T-helper 2 cell treated with Interferon-gamma antibody and Interleukin-4, amounts not matched to agents 5 μg/mL and 100 μg/mL, for 36 hours (primary cell): ENCODE data around the gene ECI1.
A peak's percentile ranks its signal among the peaks of the same experiment; 100 is the strongest.
"Not testable (repeated sequence)": the region's sequence is repeated elsewhere in the genome, so short reads cannot be mapped to it uniquely, and the experiment has no call there.

Experiments used
- DNase-seq: peaks from one replicate; pipeline ENCODE4 v3.0.0; 2021; ENCODE audit warnings: low spot score
- H3K27ac Mint-ChIP-seq: one replicate; pipeline ENCODE4 v1.8.0; 2021; ENCODE audit warnings: mild to moderate bottlenecking, mixed read lengths
- H3K27me3 Mint-ChIP-seq: one replicate; pipeline ENCODE4 v1.8.0; 2021; ENCODE audit warnings: low read depth, mixed read lengths
- H3K36me3 Mint-ChIP-seq: one replicate; pipeline ENCODE4 v1.8.0; 2021; ENCODE audit warnings: low read depth, mixed read lengths
- H3K4me1 Mint-ChIP-seq: one replicate; pipeline ENCODE4 v1.8.0; 2021; ENCODE audit warnings: low read depth, mixed read lengths
- H3K4me3 Mint-ChIP-seq: one replicate; pipeline ENCODE4 v1.8.0; 2022; ENCODE audit warnings: mild to moderate bottlenecking, moderate library complexity, mixed read lengths
- H3K9me3 Mint-ChIP-seq: one replicate; pipeline ENCODE4 v1.8.0; 2021; ENCODE audit warnings: mixed read lengths

ECI1 gene

DNA sequence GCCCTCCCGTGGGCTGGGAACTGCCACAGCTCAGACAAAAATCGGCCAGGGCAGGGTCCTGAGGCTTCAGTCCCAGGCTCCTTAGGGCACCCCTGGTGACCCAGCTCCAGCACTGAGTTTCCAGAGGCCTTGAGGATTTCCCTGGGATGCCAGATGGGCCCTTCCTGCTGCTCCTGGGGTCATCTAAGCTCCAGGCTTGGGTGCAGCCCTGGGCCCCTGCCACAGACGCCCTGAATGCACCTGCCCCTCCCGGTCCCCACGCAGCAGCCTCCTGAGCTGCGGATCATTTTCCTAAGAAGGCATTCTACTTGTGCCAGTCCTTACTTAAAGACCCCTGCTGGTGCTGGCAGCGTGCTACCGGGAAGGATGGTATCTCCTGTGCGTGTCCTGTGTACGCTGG lies 22.5 kb upstream of the ECI1 start:
- Mint-ChIP-seq H3K4me3 (no peak overlapping the region), H3K27me3 (no peaks in the 10 kb centered on the region)

GRCh38 chr16:2273484-2273883 lies 22.1 kb upstream of the ECI1 start:
- no peak for DNase-seq
- H3K27ac Mint-ChIP-seq, result no peak overlapping the region
- H3K27me3 Mint-ChIP-seq, result no peaks in the 10 kb centered on the region
- no peak overlapping the region for H3K4me3 Mint-ChIP-seq
- peaks cover 3% of the 10 kb centered on the region for H3K4me1 Mint-ChIP-seq
- H3K9me3 Mint-ChIP-seq, result no peaks in the 10 kb centered on the region
- no peaks in the 10 kb centered on the region for H3K36me3 Mint-ChIP-seq

More for the DNA sequence above, 22.5 kb upstream of the ECI1 start:
- no peak overlapping the region for H3K27ac Mint-ChIP-seq
- H3K9me3 Mint-ChIP-seq, result no peaks in the 10 kb centered on the region
- no peaks in the 10 kb centered on the region for H3K36me3 Mint-ChIP-seq
- DNase-seq, result no peak
- peaks cover 3% of the 10 kb centered on the region for H3K4me1 Mint-ChIP-seq

DNA sequence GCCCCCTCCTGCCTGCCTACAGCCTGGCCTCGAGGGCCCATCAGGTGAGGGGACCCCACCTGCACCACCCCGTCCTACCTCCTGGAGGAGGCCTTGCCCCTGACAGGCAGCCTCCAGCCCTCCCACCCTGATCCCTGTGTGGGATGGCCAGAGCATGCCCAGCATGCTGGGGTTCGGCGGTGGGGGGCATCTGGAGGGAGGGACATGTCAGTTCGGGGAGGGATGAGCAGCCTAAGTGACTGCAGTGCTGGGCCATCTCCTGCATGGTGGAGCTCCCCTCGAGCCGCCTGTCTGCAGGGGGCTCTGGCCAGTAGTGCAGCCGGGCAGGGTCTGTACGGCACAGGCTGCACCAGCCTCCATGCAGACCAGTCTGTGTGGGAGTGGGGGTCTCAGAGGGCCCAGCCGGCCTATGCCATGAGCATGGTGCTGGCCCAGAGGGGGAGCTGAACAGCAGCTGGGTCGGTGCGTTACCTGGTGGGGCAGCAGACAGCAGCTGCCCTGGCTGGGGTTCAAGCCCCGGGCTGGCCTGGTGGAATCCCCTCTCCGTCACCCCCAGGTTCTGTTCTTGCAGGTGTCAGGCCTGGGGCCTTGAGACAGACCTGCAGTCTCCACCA lies 20.6 kb upstream of the ECI1 start:
- H3K4me3 Mint-ChIP-seq, result no peak overlapping the region
- H3K27ac Mint-ChIP-seq, result no peak overlapping the region

GRCh38 chr16:2270588-2271470 lies 19.4 kb upstream of the ECI1 start:
- peaks cover 13% of the 10 kb centered on the region for H3K36me3 Mint-ChIP-seq
- no peak for DNase-seq
- H3K4me3 Mint-ChIP-seq, result no peak overlapping the region
- H3K27ac Mint-ChIP-seq, result no peak overlapping the region
- H3K4me1 Mint-ChIP-seq, result peaks cover 14% of the 10 kb centered on the region
- no peaks in the 10 kb centered on the region for H3K9me3 Mint-ChIP-seq
- no peaks in the 10 kb centered on the region for H3K27me3 Mint-ChIP-seq

More for the DNA sequence above, 20.6 kb upstream of the ECI1 start:
- Mint-ChIP-seq H3K4me1 (peaks cover 4% of the 10 kb centered on the region), H3K36me3 (peaks cover 3% of the 10 kb centered on the region), H3K9me3 (no peaks in the 10 kb centered on the region), H3K27me3 (no peaks in the 10 kb centered on the region)
- DNase-seq, result no peak

DNA sequence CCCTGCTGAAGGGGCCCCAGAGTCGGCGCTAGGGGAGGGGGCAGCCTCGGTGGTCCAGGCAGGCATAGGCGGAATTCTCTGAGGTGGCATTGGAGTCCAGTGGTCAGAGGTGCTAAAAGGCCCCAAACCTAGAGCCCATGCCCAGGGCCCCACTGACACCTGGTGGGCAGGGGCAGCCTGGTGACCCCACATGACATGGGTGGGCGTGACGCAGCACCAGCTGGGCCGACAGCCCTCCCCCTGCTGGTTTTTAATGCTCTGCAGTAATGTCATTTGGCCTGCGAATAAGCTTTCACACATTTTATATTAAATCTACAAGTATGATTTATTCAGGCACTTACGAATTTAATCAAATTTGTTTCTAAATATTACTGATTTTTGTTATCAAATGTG lies 18.7 kb upstream of the ECI1 start:
- Mint-ChIP-seq H3K27ac (no peak overlapping the region), H3K27me3 (no peaks in the 10 kb centered on the region), H3K36me3 (peaks cover 18% of the 10 kb centered on the region), H3K4me3 (peak overlapping the region; percentile 93), H3K4me1 (peaks cover 16% of the 10 kb centered on the region), H3K9me3 (no peaks in the 10 kb centered on the region)
- no peak for DNase-seq

DNA sequence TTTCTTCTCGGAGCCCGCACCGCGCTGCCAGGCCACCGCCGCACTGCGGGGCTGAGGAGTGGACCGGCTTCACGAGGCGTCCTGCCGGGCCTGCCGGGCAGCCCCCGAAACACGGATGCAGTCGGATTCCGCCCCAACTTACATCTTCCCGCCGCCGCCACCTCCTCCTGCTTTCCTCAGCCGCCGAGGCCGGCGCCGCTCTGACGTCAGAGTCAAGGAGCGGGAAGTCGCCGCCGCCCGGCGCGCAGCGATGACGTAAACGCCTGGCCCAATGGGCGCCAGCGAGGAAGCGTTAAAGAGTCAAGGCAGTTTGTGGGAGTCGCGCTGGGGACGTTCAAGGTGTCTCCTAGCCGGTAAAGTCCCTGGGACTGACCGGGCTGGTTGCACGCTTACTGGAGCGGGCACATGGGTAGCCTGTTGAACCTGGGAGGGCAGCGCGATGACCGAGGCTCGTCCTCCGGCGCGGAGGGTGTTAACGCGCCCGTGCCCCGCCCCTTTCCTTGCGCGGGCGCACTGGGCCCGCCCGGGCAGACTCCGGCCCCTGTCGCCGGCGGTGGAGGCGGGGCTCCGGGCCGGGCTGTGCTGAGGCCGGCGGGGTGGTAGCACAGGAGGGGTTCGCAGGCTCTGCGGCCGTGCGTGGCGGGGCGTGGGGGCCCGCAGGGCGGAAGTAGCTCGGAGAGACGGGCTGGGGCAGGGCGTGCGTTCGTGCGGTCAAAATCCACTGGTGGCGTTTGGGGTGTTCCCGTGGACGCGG lies 16.7 kb upstream of the ECI1 start, which contains the start of gene RNPS1:
RNPS1 (minus strand) TSS at position 214 of the 754 bp plus-strand sequence. CDS start 3,483 bp downstream, outside the sequence.
- H3K4me3 Mint-ChIP-seq, result peak within 1 kb of the TSS; percentile 93
- peak within 1 kb of the TSS; percentile 98 for H3K27ac Mint-ChIP-seq
- no peaks in the 10 kb centered on the region for H3K27me3 Mint-ChIP-seq
- peaks cover 28% of the 10 kb centered on the region for H3K36me3 Mint-ChIP-seq
- peaks cover 23% of the 10 kb centered on the region for H3K4me1 Mint-ChIP-seq
- DNase-seq, result peak; percentile 98
- H3K9me3 Mint-ChIP-seq, result no peaks in the 10 kb centered on the region

- H3K27ac Mint-ChIP-seq, result peak overlapping the region; percentile 98
- DNase-seq, result not testable (repeated sequence)
These were observed 16.1 kb upstream of the ECI1 start for GRCh38 chr16:2267505-2267912.

GRCh38 chr16:2266887-2267286 lies 15.5 kb upstream of the ECI1 start:
- H3K36me3 Mint-ChIP-seq, result peaks cover 40% of the 10 kb centered on the region

More at GRCh38 chr16:2267505-2267912, 16.1 kb upstream of the ECI1 start:
- H3K27me3 Mint-ChIP-seq, H3K9me3 Mint-ChIP-seq: not testable (repeated sequence)
- Mint-ChIP-seq H3K4me1 (peaks cover 23% of the 10 kb centered on the region), H3K36me3 (peaks cover 34% of the 10 kb centered on the region), H3K4me3 (peak overlapping the region; percentile 93)

DNA sequence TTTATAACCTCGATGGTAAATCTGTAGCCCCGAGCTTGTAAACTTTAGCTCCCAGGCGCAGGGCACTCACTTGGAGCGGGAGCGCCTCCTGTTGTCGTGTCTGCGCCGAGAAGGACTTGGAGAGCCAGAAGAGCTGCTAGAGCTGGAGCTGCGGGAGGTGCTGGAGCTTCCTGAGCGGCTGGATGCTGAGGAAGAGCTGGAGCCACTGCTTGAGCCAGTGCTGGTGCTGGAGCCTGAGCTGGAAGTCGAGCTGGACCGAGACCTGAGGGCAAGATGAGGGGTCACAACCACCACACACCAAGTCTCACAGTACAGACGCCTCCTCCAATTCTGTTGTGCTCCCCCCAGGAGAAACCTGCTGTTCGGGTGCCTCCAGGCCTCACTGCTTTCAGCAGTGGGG lies 11.6 kb upstream of the ECI1 start:
- peaks cover 62% of the 10 kb centered on the region for H3K36me3 Mint-ChIP-seq
- not testable (repeated sequence) for DNase-seq, H3K4me3 Mint-ChIP-seq, H3K9me3 Mint-ChIP-seq, H3K27ac Mint-ChIP-seq, H3K27me3 Mint-ChIP-seq
- H3K4me1 Mint-ChIP-seq, result peaks cover 22% of the 10 kb centered on the region

More at GRCh38 chr16:2266887-2267286, 15.5 kb upstream of the ECI1 start:
- peak overlapping the region; percentile 93 for H3K4me3 Mint-ChIP-seq
- not testable (repeated sequence) for DNase-seq, H3K27me3 Mint-ChIP-seq, H3K9me3 Mint-ChIP-seq
- H3K27ac Mint-ChIP-seq, result peak overlapping the region; percentile 90
- peaks cover 23% of the 10 kb centered on the region for H3K4me1 Mint-ChIP-seq

DNA sequence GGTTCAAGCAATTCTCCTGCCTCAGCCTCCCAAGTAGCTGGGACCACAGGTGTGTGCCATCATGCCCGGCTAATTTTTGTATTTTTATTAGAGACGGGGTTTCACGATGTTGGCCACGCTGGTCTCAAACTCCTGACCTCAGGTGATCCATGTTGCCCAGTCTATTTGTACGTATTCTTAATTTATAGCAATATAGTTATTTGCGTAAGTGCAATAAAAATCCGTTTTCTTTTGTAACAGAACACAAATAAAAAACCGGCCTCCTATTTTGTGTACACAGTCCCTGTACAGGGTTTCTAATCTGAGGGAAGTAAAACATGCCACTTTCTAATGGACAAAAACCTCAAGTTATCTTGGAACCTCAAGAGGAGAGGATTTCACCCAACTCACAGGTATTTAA lies 8.9 kb upstream of the ECI1 start:
- no peak for DNase-seq
- Mint-ChIP-seq H3K9me3 (no peaks in the 10 kb centered on the region), H3K4me3 (no peak overlapping the region), H3K36me3 (peaks cover 72% of the 10 kb centered on the region), H3K27me3 (no peaks in the 10 kb centered on the region), H3K27ac (no peak overlapping the region), H3K4me1 (peaks cover 9% of the 10 kb centered on the region)

- H3K4me1 Mint-ChIP-seq, DNase-seq, H3K4me3 Mint-ChIP-seq, H3K27ac Mint-ChIP-seq, H3K27me3 Mint-ChIP-seq, H3K9me3 Mint-ChIP-seq: not testable (repeated sequence)
- H3K36me3 Mint-ChIP-seq, result peaks cover 70% of the 10 kb centered on the region
These were observed 7.1 kb upstream of the ECI1 start for GRCh38 chr16:2258530-2258929.

- Mint-ChIP-seq H3K27ac (no peak overlapping the region), H3K27me3 (no peaks in the 10 kb centered on the region), H3K9me3 (no peaks in the 10 kb centered on the region), H3K36me3 (peaks cover 70% of the 10 kb centered on the region), H3K4me1 (peaks cover 2% of the 10 kb centered on the region), H3K4me3 (no peak overlapping the region)
- no peak for DNase-seq
These were observed 6.3 kb upstream of the ECI1 start for GRCh38 chr16:2257726-2258125.

GRCh38 chr16:2256531-2257140 lies 5.2 kb upstream of the ECI1 start:
- peaks cover 64% of the 10 kb centered on the region for H3K36me3 Mint-ChIP-seq
- no peak overlapping the region for H3K27ac Mint-ChIP-seq
- H3K4me3 Mint-ChIP-seq, result no peak overlapping the region
- H3K4me1 Mint-ChIP-seq, result peaks cover 2% of the 10 kb centered on the region
- H3K9me3 Mint-ChIP-seq, result no peaks in the 10 kb centered on the region
- DNase-seq, result no peak
- H3K27me3 Mint-ChIP-seq, result no peaks in the 10 kb centered on the region
